WTC11 (cell line): ENCODE results near the gene TREH. TPM values are rescaled to one million over a fixed set of nuclear protein-coding genes. Genes with fewer than 3 reads are reported as not detected.
A peak's percentile ranks its signal among the peaks of the same experiment; 100 is the strongest.

Experiments used
- ATAC-seq: fragments of 200-7000 bp; cut with Tn5 transposase; 2 replicates; pipeline ENCODE4 v1.10.0; 2021; ENCODE audit warnings: mild to moderate bottlenecking, moderate library complexity
- CTCF ChIA-PET: fragments of 300-600 bp; sonication (Branson Sonifier 250); formaldehyde crosslinking; loops from one replicate; lab custom pipeline; 2021; ENCODE audit warnings: antibody characterized with exemption; lab: Charles Lee
- POLR2A ChIA-PET: fragments of 350-600 bp; sonication (Branson Sonifier 250); formaldehyde crosslinking; loops from one replicate; lab custom pipeline; 2021; ENCODE audit warnings: antibody characterized with exemption; lab: Charles Lee
- DNase-seq: peaks from one replicate; pipeline ENCODE4 v3.0.0; 2021; ENCODE audit warnings: low spot score
- H3K27ac Mint-ChIP-seq: 2 replicates; pipeline ENCODE4 v1.8.0; 2021; ENCODE audit warnings: mixed read lengths
- H3K27me3 Mint-ChIP-seq: 2 replicates; pipeline ENCODE4 v1.8.0; 2021; ENCODE audit warnings: low read depth, mild to moderate bottlenecking, moderate library complexity, mixed read lengths
- H3K36me3 Mint-ChIP-seq: 2 replicates; pipeline ENCODE4 v1.8.0; 2021; ENCODE audit warnings: mixed read lengths
- H3K4me1 Mint-ChIP-seq: 2 replicates; pipeline ENCODE4 v1.8.0; 2022; ENCODE audit warnings: mixed read lengths
- H3K4me3 Mint-ChIP-seq: 2 replicates; pipeline ENCODE4 v1.8.0; 2021; ENCODE audit warnings: mild to moderate bottlenecking, moderate library complexity, mixed read lengths
- H3K9me3 Mint-ChIP-seq: 2 replicates; pipeline ENCODE4 v1.8.0; 2021; ENCODE audit warnings: mixed read lengths
- ARID4B ChIP-seq: sonication (generic); formaldehyde crosslinking; IDR thresholded peaks from 2 replicates; pipeline ENCODE4 v1.8.0; 2023; ENCODE audit warnings: missing genetic modification reagents, mild to moderate bottlenecking, borderline replicate concordance
- ETV6 ChIP-seq: sonication (generic); formaldehyde crosslinking; IDR thresholded peaks from 2 replicates; pipeline ENCODE4 v1.8.1; 2022; ENCODE audit warnings: mild to moderate bottlenecking, missing genetic modification reagents
- FOXJ3 ChIP-seq: sonication (generic); formaldehyde crosslinking; IDR thresholded peaks from 2 replicates; pipeline ENCODE4 v1.9.0; 2021; ENCODE audit warnings: missing genetic modification reagents, mild to moderate bottlenecking, borderline replicate concordance
- FOXK1 ChIP-seq: sonication (generic); formaldehyde crosslinking; IDR thresholded peaks from 2 replicates; pipeline ENCODE4 v1.8.0; 2022; ENCODE audit warnings: mild to moderate bottlenecking, moderate library complexity, missing genetic modification reagents
- FOXP1 ChIP-seq: sonication (generic); formaldehyde crosslinking; IDR thresholded peaks from 2 replicates; pipeline ENCODE4 v1.8.0; 2022; ENCODE audit warnings: missing genetic modification reagents, mild to moderate bottlenecking, moderate library complexity, borderline replicate concordance
- FOXP4 ChIP-seq: sonication (generic); formaldehyde crosslinking; IDR thresholded peaks from 2 replicates; pipeline ENCODE4 v1.8.0; 2022; ENCODE audit warnings: mild to moderate bottlenecking, missing genetic modification reagents
- GABPB1 ChIP-seq: sonication (generic); formaldehyde crosslinking; IDR thresholded peaks from 2 replicates; pipeline ENCODE4 v1.8.1; 2023; ENCODE audit warnings: mild to moderate bottlenecking, missing genetic modification reagents
- ZBTB43 ChIP-seq: sonication (generic); formaldehyde crosslinking; IDR thresholded peaks from 2 replicates; pipeline ENCODE4 v1.8.1; 2023; ENCODE audit warnings: mild to moderate bottlenecking, missing genetic modification reagents
- ZNF121 ChIP-seq: sonication (generic); formaldehyde crosslinking; IDR thresholded peaks from 2 replicates; pipeline ENCODE4 v1.8.0; 2023; ENCODE audit warnings: missing genetic modification reagents
- ZNF263 ChIP-seq: sonication (generic); formaldehyde crosslinking; IDR thresholded peaks from 2 replicates; pipeline ENCODE4 v1.8.1; 2022; ENCODE audit warnings: low read depth, mild to moderate bottlenecking, moderate library complexity, missing genetic modification reagents
- ZNF281 ChIP-seq: sonication (generic); formaldehyde crosslinking; IDR thresholded peaks from 2 replicates; pipeline ENCODE4 v1.8.0; 2023; ENCODE audit warnings: mild to moderate bottlenecking, missing genetic modification reagents
- ZNF317 ChIP-seq: sonication (generic); formaldehyde crosslinking; IDR thresholded peaks from 2 replicates; pipeline ENCODE4 v1.8.1; 2023; ENCODE audit warnings: low read depth, mild to moderate bottlenecking, moderate library complexity, missing genetic modification reagents, borderline replicate concordance
- ZNF425 ChIP-seq: fragments of 250-450 bp; sonication (Bioruptor Pico); conservative IDR thresholded peaks from 2 replicates; pipeline ENCODE4 v1.9.0; 2021; ENCODE audit warnings: mild to moderate bottlenecking
- total RNA-seq: library from RNA; stranded (reverse); gene quantifications from 3 replicates; pipeline ENCODE4 v1.2.3, GENCODE V29; 2021

Gene TREH
- total RNA-seq, 1 experiment from 2014 or later, result not detected

GRCh38 chr11:118621071-118621783, 58.2 kb downstream of the TREH start (continued):
- TF ChIP-seq ZBTB43 (CRISPR knock-in tag) (0 out of 2 replicates have a peak, but pooled peaks have one; percentile 7), ETV6 (CRISPR knock-in tag) (peak; percentile 74)

- Mint-ChIP-seq H3K36me3 (no peaks in the 10 kb centered on the region), H3K27me3 (no peaks in the 10 kb centered on the region), H3K4me3 (peak overlapping the region; percentile 85), H3K27ac (peak overlapping the region; percentile 86), H3K9me3 (no peaks in the 10 kb centered on the region), H3K4me1 (peaks cover 62% of the 10 kb centered on the region)
- ATAC-seq, result peak; percentile 3
- POLR2A ChIA-PET, result interaction anchor here (0.5 to 3.6 kb wide), 4 partner anchors 13 to 172 kb away, joined by 3 to 75 read pairs (median 6); partner anchors contain the start of gene PHLDB1
- CTCF ChIA-PET, result interaction anchor here (1.3 to 3.3 kb wide), 6 partner anchors 9 to 39 kb away, joined by 7 to 60 read pairs (median 18); partner anchors contain the start of gene PHLDB1
- TF ChIP-seq GABPB1 (CRISPR knock-in tag), result peak; percentile 42; the same call in 1 of the 2 replicates
- TF ChIP-seq ZNF121 (CRISPR knock-in tag), result no peak
- TF ChIP-seq ZNF425, result no peak
- TF ChIP-seq FOXP1 (CRISPR knock-in tag), result no peak
- TF ChIP-seq FOXK1 (CRISPR knock-in tag), result no peak
- no peak for DNase-seq
Observed at GRCh38 chr11:118620529-118621070, 58.9 kb downstream of the TREH start.

- no peak for TF ChIP-seq FOXJ3
- no peak for TF ChIP-seq ZNF281 (CRISPR knock-in tag)
- no peak for TF ChIP-seq ARID4B
- no peak for TF ChIP-seq ZNF121 (CRISPR knock-in tag)
- TF ChIP-seq ZNF263 (CRISPR knock-in tag), result no peak
- TF ChIP-seq ZNF317 (CRISPR knock-in tag), result no peak
- TF ChIP-seq FOXP4 (CRISPR knock-in tag), result no peak
- H3K9me3 Mint-ChIP-seq, result no peaks in the 10 kb centered on the region
- CTCF ChIA-PET, result interaction anchor here (1.4 to 3.3 kb wide), 5 partner anchors 9 to 310 kb away, joined by 3 to 60 read pairs (median 7); no protein-coding TSS in a partner anchor
- POLR2A ChIA-PET, result interaction anchor here (2.2 to 3.6 kb wide), 2 partner anchors 14 to 15 kb away, joined by 14 to 75 read pairs; no protein-coding TSS in a partner anchor
- no peak for DNase-seq
- peaks cover 70% of the 10 kb centered on the region for H3K4me1 Mint-ChIP-seq
- ATAC-seq, result no peak
- H3K27me3 Mint-ChIP-seq, result no peaks in the 10 kb centered on the region
- H3K27ac Mint-ChIP-seq, result peak overlapping the region; percentile 2
- no peaks in the 10 kb centered on the region for H3K36me3 Mint-ChIP-seq
- no peak overlapping the region for H3K4me3 Mint-ChIP-seq
Observed at GRCh38 chr11:118619444-118620197, 59.8 kb downstream of the TREH start.
